NK-92 (cell line): ENCODE data around the gene LGMN.
"Not testable (repeated sequence)": the region's sequence is repeated elsewhere in the genome, so short reads cannot be mapped to it uniquely, and the experiment has no call there.

Source experiments
- DNase-seq: peaks from one replicate; lab custom pipeline; 2025; ENCODE audit not compliant: unreplicated experiment; lab: John Stamatoyannopoulos, UW

Gene LGMN

DNA sequence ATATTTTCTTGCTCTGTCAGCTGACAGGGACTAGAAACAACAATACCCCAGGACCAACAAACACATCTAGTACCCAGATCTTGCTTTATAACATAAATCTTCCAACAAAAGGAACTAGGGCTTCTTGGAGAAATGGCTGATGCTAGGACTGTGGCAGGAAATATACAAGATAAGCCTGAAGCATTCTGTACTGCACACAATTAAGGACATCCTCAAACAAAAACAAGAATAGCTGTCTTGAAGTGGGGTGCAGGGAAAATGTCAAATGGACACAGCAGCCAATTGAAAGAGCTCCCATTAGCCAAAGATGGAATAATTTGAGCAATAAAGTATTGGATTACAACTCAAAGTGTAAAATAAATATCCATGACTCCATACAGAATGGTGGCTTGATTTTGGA, 50.0 kb downstream of the LGMN start:
- no peak for DNase-seq

DNA sequence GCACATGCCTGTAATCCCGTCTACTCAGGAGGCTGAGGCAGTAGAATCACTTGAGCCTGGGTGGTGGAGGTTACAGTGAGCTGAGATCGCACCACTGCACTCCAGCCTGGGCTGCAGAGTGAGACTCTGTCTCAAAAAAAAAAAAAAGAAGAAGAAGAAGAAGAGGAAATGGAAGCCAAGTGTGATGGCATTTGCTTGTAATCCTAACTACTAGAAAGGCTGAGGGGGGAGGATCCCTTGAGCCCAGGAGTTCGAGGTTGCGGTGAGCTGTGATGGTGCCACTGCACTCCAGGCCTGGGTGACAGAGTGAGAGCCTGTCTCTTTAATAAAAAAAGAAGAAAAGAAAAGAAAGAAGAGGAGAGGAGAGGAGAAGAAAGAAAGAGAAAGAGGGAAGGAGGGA, 52.1 kb downstream of the LGMN start:
- no peak for DNase-seq

DNA sequence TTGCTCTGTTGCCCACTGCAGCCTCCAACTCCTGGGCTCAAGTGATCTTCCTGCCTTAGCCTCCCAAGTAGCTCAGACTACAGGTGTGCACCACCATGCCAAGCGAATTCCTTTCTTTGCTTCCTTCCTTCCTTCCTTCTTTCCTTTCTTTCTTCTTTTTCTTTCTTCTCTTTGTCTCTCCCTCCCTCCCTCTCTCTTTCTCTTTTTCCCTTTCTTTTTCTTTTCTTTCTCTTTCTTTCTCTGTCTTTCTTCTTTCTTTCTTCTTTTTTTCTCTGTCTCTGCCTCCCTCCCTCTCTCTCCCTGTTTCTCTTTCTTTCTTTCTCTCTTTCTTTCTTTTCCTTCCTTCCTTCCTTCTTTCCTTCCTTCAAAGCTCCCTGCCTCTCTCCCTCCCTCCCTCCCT, 52.9 kb downstream of the LGMN start:
- DNase-seq, result no peak

DNA sequence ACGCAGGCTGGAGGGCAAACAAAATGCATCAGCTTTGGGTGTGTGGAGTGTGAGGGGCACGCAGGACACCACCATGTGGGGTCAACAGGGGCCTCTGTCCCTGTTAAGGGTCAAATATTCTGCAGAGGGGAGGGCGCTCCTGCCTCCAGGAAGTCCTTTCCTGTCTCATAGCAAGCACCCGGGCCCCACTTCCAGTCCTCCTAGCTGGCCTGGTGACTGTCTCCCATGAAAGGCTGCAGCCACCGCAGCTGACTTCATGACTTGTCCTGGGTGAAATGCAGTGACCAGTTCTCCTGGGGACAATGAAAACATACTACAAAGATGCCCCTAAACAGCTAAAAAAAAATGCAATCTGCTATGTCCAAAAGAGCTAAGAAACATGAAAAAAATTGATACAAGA, 53.6 kb downstream of the LGMN start:
- DNase-seq, result no peak

DNA sequence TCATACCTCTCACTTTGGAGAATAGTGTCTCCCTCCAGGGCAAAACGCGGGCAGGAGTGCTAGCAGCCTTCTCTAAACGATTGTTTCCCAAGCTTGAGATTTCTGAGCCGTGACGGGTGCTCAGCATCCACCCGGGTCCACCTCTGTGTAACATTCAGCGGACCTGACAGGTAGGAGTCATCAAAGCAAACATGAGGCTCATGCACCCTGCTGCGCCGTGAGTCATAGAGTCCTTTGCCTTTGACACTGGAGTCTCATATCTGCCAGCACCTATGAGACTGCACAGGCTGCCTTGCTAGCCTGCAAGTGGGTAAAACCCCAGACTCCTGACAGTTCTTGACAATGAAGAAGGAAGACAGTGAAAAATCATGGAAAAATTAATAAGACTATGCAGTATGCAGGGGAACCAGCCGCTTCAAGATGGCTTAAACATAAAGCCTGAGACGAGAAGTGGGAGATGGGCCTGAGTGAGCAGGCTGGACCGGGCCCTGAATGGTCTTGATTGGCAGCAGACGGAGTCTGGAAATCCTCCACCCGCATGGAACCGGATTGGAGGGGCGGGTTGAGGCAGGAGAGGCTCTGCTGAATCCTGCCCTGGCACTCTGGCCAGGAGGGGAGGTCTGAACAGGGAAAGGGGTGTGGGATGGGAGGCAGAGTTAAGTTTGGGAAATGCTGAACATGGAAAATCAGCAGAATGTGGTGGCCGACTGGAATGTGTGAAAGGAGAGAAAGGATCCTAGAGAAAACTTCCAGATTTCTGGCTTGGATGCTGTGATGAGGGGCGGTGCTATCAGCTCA, 54.2 kb downstream of the LGMN start:
- DNase-seq, result no peak

DNA sequence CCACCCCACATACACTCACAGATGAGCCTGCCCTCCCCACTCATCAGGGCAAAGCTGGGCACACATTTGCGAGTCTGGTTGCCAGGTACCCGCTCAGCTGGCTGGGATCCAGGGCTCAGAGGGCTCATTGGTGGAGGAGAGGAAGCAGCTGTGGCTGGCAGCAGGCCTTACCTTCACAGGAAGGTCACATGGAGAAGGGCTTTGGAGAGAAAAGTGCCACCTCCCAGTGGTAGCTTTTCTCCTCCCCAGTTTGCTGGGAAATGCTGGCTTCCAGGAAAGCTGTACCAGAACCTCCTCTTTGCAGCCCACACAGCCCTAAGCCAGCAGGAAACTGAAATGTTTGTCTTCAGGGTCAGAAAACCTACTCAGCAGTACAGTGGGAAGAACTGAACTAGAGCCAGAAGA, 55.6 kb downstream of the LGMN start:
- no peak for DNase-seq

DNA sequence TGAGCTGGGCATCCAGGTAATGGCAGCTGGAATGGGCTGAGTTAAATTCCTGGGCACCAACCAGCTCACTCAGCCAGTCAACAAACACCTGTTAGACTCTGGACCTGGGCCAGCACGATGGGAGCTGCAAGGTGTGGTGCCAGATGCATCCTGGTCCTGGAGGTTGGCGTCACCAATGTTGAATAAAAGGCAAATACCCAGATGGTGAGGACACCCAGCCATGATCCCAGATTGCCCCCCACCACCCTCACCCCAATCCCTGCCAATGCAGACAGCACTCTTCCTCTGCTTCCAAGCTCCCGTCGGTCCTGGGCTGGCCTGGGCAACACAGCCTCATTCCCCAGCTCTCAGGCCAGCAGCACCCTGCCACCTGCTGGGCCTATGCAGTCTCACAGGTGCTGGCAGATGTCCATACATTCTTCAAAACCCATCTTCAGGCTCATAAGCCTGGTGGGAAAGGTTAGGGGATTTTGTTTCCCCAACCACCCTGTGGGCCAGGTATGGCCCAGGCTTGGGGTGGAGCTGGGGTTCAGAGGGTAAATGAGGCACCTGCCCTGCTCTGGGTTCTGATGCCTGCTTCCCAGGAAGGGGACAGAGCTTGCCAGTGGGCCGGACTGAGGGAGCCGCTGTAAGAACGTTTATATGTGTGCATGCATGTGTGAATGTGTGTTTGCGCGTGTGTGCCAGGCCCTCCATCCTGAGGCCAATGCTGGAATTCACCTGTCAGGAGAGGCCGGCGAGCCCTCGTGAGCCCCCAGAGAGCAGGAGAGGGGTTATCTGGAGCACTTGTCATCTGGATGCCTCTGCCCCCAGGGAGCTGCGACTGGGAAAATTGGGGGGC, 58.0 kb downstream of the LGMN start:
- no peak for DNase-seq

DNA sequence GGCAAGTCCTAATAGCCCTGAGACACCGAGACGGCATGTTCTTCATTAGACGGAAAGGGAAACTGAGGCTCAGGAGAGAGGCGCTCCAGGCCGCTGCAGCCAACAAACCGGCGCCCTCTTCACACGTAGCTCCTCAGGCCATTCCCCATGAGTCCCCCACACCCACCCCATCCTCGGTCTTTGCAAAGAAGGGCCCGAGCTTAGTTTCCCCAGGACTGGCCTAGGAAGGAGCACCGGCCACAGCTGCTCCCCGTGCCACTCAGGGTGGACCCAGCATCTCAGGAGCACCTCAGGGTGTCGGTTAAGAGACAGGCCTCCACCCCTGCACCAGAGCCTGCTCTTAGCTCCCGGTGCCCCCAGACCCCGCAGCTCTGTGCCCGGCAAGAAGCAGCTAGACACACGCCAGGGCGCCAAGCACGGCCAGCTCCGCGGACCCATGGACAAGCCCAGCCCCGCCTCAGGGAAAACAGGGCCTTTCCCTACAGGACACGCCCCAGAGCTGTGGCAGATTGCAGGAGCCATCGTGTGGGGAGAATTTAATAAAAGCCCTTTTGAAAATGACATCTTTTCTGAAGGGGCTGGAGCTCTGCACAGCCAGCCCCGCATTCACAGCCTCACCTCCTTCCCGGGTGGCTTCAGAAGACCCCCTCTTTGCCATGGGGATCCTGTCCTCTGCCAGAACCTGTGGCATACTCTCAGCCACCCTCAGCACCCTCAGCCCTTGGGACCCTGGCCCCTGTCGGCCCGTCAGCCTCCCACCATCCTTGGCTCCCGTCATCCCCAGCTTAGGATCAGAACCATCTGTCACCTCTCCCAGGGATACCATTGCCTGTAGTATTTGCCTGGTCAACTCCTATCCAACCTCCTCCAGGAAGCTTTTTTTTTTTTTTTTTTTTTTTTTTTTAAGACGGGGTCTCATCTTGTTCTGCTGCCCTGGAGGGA, 59.7 kb downstream of the LGMN start:
- DNase-seq, result no peak

DNA sequence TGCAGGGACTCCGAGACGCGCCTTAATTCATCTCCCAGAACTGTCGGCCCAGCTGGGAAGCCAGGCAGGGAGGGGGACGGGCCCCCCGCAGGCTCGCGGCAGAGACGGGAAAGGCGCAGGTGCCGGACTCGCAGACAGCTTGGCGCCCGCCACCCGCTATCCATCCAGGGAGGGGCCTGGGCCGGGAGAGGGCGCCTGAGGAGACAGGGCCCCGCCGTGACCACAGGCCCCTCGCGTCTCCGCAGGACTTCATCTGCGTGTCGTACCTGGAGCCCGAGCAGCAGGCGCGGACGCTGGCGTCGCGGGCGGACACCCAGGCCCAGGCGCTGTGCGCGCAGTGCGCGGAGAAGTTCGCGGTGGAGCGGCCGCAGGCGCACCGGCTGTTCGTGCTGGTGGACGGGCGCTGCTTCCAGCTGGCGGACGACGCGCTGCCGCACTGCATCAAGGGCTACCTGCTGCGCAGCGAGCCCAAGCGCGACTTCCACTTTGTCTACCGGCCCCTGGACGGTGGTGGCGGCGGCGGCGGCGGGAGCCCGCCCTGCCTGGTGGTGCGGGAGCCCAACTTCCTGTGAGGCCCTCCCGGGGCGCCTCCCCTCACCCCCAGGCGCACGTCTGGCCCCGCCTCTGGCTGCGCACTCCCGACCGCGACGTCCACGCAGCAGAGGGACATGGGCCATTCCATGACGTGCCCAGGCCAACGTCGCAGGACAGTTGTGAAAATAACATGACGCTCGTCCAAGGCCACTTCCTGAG, 60.6 kb downstream of the LGMN start:
- DNase-seq, result no peak

DNA sequence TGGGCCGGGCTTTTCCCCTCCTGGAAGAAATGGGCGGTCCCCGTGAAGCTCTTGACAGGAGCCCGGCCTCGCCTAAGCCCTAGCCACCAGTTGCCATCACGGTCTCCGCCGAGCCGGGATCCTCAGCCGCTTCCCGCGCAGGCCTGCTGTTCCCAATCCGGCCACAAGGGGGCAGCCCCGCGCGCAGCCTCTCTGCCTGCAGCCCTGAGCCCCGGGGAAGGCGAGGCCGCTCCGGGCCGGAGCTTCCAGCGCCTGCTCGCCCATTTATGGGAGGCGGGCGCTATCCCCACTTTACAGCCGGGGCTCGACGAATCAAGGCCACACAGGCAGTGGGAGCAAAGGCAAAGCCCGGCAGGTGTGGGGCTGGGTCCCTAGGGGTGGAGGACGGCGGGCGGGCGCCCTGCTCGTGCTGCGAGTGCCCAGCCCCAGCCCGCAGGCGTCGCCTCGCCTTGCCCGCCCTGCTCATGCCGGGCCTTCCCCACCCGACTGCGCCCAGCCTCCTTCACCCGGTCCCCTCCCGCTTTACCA, 61.5 kb downstream of the LGMN start:
- DNase-seq, result no peak

DNA sequence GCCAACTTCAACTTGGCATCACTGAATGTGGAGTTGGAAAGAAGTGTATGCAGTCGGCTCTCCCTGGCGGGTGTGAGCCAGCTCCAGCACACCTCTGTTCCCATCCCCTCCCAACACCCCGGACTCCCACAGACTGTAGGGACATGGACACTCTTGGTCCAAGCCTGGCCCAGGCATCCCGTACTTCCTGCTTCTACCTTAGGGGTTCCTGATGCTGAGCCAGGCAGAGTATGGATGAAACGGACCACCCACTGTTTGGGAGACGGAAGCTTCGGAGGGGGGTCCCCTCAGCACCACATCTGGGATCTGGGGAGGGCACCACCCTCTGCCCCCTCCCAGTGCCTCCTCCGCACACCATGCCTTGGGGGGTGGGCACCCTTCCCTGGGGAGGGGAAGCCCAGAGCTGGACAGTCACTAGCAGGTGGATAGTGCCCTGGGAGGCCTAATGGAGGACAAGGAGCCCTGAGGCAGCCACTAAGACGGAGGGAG, 62.0 kb downstream of the LGMN start:
- no peak for DNase-seq

DNA sequence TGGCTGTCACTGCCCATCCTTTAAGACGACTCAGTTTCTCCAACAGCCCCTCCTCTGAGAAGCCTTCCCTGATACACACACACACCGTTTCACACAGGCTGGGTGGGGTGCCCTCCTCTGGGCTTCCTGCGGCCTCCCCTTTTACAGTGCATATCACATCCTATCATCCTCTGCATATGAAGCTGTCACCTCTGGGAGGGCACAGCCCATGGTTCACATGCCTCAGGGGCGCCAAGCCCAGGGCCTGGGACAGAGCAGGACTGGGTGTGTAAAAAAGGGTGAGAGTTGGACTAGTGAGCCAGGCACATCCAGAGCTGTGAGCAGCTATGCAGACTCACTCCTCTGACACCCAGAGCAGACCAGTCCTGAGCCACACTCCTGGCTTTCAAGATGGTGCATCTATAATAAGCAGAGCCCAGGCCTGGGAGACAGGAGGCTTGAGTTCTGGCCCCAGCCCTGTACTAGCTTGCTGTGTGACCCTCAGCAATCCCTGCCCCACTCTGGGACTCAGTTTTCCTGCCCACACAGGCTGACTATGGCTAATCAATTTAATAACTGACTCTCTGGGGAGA, 62.6 kb downstream of the LGMN start:
- DNase-seq, result no peak

DNA sequence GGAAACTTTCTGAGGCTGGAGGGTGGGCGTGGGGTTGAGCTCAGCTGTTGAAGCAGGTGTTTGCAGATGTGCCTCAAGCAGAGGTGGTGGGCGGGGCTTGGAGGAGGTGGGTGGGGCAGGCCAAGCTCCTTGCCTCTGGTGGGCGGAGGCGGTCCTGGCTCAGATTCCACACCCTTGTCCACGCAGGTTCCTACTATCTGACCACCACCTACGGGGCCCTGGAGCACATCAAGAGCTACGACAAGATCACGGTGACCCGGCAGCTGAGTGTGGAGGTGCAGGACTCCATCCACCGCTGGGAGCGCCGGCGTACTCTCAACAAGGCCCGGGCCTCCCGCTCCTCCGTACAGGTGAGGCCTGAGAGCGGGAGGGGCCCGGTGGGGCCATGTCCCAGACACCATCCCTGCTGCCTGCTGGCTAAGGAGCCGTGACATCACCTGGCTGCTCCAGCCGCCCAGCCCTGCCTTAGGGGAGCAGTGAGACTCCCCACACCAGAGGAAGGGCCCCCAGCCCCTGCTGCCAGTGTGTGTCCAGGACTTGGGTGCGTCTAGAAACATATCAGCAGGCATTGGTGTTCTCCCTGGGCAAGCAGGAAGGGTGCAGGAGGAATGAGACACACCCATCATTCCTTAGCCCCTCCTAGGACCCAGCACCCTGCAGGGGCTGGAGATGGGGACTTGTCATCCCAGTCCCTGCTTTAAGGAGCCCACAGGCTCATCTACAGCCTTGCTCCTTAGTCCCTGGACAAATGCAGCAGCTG, 63.4 kb downstream of the LGMN start:
- no peak for DNase-seq

DNA sequence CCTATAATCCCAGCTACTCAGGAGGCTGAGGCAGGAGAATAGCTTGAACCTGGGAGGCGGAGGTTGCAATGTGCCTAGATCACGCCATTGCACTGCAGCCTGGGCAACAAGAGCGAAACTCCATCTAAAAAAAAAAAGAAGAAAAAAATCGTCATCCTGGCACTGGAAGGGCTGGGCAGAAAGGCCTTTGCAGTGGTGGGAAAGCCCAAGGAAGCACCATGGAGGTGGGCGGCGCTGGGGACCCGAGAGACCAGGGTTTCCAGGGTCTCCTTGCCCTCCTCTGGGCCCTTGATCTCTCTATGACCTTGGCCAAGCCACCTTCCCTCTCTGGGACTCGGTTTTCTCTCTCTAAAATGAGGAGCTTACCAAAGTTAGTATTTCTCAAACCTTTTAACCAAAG, 65.4 kb downstream of the LGMN start:
- no peak for DNase-seq

DNA sequence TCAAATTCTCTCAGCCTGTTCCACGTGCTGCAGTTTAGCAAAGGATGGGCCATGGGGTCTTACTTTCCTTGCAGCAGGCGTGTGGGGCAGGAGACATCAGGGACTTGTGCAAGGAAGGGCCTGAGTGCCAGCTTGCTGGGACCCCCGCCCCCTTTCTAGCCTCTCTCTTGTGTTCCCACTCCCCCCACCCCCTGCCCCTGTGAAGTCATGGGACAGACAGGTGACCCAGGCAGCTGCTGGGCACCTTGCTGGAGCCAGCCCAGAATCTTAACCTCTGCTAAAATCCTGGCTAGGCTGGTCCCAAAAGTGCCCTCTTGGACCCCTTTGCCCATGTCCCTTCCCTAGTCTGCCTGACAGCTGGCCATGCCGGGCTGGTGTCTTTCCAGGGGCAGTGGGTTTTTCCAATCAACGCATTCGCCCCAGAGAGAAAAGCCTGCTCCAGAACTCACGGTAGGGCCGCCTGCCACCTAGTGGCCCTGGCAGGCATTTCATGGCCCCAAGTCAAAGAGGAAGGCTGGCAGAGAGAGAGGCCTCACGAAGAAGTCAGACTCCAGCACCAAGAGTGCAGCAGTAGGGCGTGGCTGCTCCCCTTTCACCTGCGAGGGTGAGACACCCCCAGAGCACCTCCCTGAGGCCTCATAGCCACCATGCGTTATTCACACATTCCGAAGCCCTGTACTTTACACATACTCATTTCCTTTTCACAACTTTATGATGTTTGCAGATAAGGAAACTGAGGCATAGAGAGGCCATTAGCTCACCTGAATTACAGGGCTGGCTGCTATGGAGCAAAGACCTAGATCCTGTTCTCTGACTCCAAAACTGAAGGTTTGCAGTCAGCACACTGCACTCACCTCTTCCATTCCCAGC, 67.4 kb downstream of the LGMN start:
- no peak for DNase-seq

DNA sequence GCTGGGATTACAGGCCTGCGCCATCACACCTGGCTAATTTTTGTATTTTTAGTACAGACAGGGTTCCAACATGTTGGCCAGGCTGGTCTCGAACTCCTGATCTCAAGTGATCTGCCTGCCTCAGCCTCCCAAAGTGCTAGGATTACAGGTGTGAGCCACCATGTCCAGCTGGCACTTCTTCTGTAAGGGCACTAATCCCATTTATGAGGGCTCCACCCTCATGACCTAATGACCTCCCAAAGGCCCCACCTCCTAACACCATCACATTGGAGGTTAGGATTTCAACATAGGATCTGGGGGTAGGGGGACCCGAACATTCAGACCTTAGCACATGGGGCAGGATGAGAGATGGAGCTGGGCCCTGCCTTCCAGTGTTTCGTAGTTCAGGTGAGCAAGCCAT, 68.1 kb downstream of the LGMN start:
- DNase-seq, result not testable (repeated sequence)

DNA sequence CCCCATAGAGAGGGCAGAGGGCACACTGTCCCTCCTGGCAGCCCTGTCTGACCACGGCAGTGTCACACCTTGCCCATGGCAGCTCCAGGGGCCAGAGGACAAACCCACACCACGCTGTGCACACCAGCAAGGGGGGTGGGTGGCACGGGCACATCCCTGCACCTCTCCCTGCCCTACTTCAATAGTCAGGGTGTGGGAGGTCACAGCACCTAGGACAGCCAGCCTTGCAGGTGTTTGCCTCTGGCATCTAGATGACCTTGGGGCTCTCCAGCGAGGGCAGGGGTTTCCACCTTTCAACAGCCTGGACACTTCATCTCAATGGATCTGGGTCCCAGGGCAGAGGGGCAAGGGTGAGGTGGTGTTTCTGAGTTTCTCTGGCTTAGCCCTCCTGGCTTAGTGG, 69.2 kb downstream of the LGMN start:
- DNase-seq, result no peak

DNA sequence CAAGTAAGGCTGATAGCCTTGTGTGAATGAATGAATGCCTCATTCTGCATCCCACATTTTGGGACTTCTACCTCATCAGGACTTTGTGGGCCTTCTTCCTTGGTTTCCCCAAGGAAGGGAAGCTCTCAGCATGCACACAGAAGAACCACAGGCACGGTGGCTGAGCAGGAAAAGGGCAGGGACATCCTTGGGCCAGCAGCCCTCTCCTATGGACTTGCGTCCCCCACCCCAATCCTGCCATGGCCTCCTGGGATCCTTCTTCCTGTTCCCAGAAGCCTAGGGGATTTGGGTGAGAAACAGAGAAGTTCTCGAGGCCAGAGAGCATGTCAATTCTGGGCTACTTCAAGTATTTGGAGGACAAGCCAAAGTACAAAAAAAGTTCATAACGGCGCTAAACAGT, 69.7 kb downstream of the LGMN start:
- no peak for DNase-seq
